Endothelial cell of umbilical vein (primary cell): Measurements from ENCODE around the gene MICAL3.

ENCODE experiments used
- EZH2 ChIP-seq: IDR thresholded peaks from 2 replicates; pipeline ENCODE4 v1.6.1; 2012; ENCODE audit warnings: borderline replicate concordance, low read depth, mild to moderate bottlenecking, moderate library complexity, low read length, inconsistent platforms; ENCODE audit not compliant: severe bottlenecking
- JUN ChIP-seq: IDR thresholded peaks from 2 replicates; pipeline ENCODE4 v1.6.1; 2011; ENCODE audit warnings: borderline replicate concordance, low read depth; ENCODE audit not compliant: insufficient read length, insufficient read depth
- POLR2A ChIP-seq: IDR thresholded peaks from 2 replicates; pipeline ENCODE4 v1.6.1; 2012; ENCODE audit warnings: low read depth, mild to moderate bottlenecking, control low read depth, low read length
- POLR2AphosphoS5 ChIP-seq: IDR thresholded peaks from 2 replicates; pipeline ENCODE4 v1.6.1; 2012; ENCODE audit warnings: low read depth, mild to moderate bottlenecking, control low read depth, low read length, moderate library complexity; ENCODE audit not compliant: insufficient read depth
- TF ChIP-seq, protein P1 (sequence below): IDR thresholded peaks from 2 replicates; pipeline ENCODE4 v1.6.1; 2011; ENCODE audit not compliant: insufficient read depth, insufficient read length
- TF ChIP-seq, protein P2 (sequence below), 2 donors: IDR thresholded peaks; 1 replicate in 1 of 2; 2 replicates in 1 of 2; pipeline ENCODE4 v1.5.1; 2011; ENCODE audit warnings: low read length in 2 of 2, mild to moderate bottlenecking in 2 of 2, moderate library complexity in 2 of 2, control low read depth in 1 of 2, inconsistent platforms in 1 of 2, low read depth in 1 of 2; ENCODE audit not compliant: insufficient read depth in 1 of 2; ENCODE audit errors: extremely low read depth in 1 of 2

DNA sequence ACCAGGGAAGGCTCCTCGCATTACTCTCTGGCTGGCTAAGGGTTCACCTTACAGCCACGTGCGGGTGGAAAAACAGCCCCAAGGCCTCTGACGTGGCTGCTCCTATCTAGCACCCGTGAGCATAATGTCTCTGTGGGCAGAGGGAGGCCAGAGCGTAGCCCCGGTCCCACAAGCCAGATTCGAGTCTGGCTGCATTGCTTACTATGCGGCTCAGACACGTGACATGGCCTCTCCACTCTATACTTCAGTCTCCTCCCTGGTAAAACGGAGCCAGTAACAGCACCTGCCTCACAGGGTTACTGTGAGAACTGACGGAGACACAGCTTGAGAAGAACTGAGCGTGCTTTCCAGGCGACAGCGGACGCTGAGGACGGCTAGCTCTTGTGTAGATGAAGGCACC, 144.3 kb downstream of the MICAL3 start:
- TF ChIP-seq, protein P1, sequence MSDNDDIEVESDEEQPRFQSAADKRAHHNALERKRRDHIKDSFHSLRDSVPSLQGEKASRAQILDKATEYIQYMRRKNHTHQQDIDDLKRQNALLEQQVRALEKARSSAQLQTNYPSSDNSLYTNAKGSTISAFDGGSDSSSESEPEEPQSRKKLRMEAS: no peak
- TF ChIP-seq POLR2AphosphoS5 (no peak), JUN (no peak), POLR2A (no peak), EZH2 (no peak)
- TF ChIP-seq, protein P2, sequence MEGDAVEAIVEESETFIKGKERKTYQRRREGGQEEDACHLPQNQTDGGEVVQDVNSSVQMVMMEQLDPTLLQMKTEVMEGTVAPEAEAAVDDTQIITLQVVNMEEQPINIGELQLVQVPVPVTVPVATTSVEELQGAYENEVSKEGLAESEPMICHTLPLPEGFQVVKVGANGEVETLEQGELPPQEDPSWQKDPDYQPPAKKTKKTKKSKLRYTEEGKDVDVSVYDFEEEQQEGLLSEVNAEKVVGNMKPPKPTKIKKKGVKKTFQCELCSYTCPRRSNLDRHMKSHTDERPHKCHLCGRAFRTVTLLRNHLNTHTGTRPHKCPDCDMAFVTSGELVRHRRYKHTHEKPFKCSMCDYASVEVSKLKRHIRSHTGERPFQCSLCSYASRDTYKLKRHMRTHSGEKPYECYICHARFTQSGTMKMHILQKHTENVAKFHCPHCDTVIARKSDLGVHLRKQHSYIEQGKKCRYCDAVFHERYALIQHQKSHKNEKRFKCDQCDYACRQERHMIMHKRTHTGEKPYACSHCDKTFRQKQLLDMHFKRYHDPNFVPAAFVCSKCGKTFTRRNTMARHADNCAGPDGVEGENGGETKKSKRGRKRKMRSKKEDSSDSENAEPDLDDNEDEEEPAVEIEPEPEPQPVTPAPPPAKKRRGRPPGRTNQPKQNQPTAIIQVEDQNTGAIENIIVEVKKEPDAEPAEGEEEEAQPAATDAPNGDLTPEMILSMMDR (IDR thresholded peaks at IDR 0.05; ENCODE audit: extremely low read depth in 1 of 2, insufficient read depth in 1 of 2, low read depth in 1 of 2, low read length in 2 of 2): no peak
